Suprapubic skin (tissue), 4 donors: ENCODE data around the gene TRIM66.

ENCODE experiments used
- CTCF ChIP-seq, 2 donors: fragments of 200-600 bp in 1 of 2; fragments of 450-650 bp in 1 of 2; sonication (generic) in 1 of 2; IDR thresholded peaks; one replicate each; pipeline ENCODE4 v1.5.1; 2016 to 2019; ENCODE audit warnings: antibody characterized with exemption in 2 of 2, mild to moderate bottlenecking in 1 of 2, moderate library complexity in 1 of 2
- EP300 ChIP-seq: sonication (generic); formaldehyde crosslinking; IDR thresholded peaks from one replicate; pipeline ENCODE4 v1.6.1; 2017; ENCODE audit warnings: antibody characterized with exemption
- POLR2A ChIP-seq, 2 donors: fragments of 450-650 bp; IDR thresholded peaks; one replicate each; pipeline ENCODE4 v1.6.1; 2017; ENCODE audit warnings: antibody characterized with exemption in 2 of 2, mild to moderate bottlenecking in 2 of 2, moderate library complexity in 2 of 2
- POLR2AphosphoS5 ChIP-seq, 3 donors: sonication (generic); formaldehyde crosslinking; IDR thresholded peaks; one replicate each; pipeline ENCODE4 v1.6.1; 2017; ENCODE audit warnings: antibody characterized with exemption in 3 of 3

DNA sequence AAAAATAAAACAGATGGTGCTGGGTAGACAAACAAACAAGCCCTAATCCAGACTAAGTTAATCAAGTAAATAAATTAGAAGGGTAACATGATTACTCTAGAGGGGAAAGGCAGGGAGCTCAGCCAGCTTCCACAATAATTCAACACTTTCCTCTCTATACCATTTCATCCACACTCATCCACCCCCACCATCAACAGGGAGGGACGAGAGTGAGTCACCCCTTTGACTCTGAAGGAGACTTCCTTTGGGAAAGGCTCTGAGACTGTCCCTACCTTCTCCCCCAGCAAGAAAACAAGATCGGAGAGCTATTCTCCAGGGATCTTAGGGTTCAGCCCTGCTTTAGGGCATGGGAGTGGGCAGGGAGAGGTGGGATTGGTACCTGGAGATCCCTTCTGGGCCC is 33.1 kb downstream of the TRIM66 start:
- TF ChIP-seq CTCF (IDR thresholded peaks at IDR 0.05) (no peak), EP300 (no peak), POLR2A (IDR thresholded peaks at IDR 0.05) (no peak), POLR2AphosphoS5 (IDR thresholded peaks at IDR 0.05) (no peak)
